Effector memory CD4-positive, alpha-beta T cell (primary cell): ENCODE results near the gene MRPL34.
A peak's percentile ranks its signal among the peaks of the same experiment; 100 is the strongest.

Experiments
- DNase-seq, 3 donors: peaks; one replicate each; pipeline ENCODE4 v3.0.0-alpha.2; 2020
- H3K27ac ChIP-seq: 2 replicates; pipeline ENCODE4 v1.7.0; 2013; ENCODE audit warnings: mild to moderate bottlenecking, low read length, moderate library complexity; ENCODE audit not compliant: insufficient read depth, poor library complexity, severe bottlenecking
- H3K27me3 ChIP-seq: replicated peaks from 2 replicates; pipeline ENCODE4 v1.7.0; 2013; ENCODE audit warnings: mild to moderate bottlenecking, low read length; ENCODE audit not compliant: insufficient read depth, control insufficient read depth, poor library complexity, severe bottlenecking
- H3K36me3 ChIP-seq: 2 replicates; pipeline ENCODE4 v1.7.0; 2013; ENCODE audit warnings: mild to moderate bottlenecking, low read length, moderate library complexity; ENCODE audit not compliant: control insufficient read depth, insufficient read depth
- H3K4me1 ChIP-seq: 2 replicates; pipeline ENCODE4 v1.7.0; 2013; ENCODE audit warnings: low read length, mild to moderate bottlenecking; ENCODE audit not compliant: control insufficient read depth, insufficient read depth, poor library complexity, severe bottlenecking
- H3K4me3 ChIP-seq: 2 replicates; pipeline ENCODE4 v1.7.0; 2013; ENCODE audit warnings: low read length, low read depth, mild to moderate bottlenecking; ENCODE audit not compliant: insufficient read depth, poor library complexity, severe bottlenecking
- H3K9me3 ChIP-seq: 2 replicates; pipeline ENCODE4 v1.7.0; 2013; ENCODE audit warnings: mild to moderate bottlenecking, low read length, moderate library complexity; ENCODE audit not compliant: control insufficient read depth

MRPL34 gene

DNA sequence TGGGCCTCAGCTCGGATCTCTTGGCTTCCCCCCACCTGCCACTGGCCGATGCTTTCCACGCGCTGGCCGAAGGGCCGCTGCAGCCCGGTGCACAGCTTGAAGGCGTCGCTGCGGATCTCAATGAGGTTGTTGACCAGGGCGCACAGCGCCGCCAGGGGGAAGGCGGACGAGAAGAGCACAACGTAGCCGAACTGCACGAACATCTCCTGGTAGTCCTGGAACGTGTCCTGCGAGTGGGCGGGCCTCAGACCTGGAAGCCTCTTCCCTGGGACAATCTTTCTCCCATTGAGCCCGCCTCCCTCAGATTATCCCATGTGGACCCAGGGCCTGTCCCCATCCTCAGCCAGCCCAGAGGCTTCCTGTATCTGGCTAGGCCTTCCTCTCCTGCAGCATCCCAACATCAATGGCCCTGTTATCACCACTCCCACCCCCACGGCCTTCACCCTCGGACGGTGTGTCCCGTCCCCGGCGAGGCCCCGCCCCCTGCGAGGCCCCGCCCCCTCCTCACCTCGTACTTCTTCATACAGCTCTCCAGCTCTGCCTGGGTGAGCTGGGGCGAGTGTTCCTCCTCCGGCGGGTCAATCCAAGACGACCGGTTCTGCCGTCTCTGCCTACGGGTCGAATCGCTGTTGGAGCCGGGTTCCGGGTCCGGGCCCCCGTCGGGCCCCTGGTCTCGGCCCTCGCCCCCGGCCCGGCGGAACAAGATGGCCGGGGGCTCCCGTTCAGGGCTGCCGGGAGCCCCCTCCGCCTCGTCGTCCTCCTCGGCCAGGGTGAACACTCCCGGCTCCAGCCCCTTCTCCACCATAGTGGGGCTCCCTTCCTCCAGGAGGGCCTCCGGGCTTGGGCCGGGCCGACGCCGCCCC, 22.2 kb downstream of the MRPL34 start:
- Histone ChIP-seq H3K4me3 (peak overlapping the region; percentile 65), H3K27ac (peak overlapping the region; percentile 68), H3K9me3 (no peaks in the 10 kb centered on the region), H3K4me1 (peaks cover 15% of the 10 kb centered on the region), H3K27me3 (no peaks in the 10 kb centered on the region), H3K36me3 (no peaks in the 10 kb centered on the region)
- DNase-seq: peak; percentile 41 to 52 (median 43)

DNA sequence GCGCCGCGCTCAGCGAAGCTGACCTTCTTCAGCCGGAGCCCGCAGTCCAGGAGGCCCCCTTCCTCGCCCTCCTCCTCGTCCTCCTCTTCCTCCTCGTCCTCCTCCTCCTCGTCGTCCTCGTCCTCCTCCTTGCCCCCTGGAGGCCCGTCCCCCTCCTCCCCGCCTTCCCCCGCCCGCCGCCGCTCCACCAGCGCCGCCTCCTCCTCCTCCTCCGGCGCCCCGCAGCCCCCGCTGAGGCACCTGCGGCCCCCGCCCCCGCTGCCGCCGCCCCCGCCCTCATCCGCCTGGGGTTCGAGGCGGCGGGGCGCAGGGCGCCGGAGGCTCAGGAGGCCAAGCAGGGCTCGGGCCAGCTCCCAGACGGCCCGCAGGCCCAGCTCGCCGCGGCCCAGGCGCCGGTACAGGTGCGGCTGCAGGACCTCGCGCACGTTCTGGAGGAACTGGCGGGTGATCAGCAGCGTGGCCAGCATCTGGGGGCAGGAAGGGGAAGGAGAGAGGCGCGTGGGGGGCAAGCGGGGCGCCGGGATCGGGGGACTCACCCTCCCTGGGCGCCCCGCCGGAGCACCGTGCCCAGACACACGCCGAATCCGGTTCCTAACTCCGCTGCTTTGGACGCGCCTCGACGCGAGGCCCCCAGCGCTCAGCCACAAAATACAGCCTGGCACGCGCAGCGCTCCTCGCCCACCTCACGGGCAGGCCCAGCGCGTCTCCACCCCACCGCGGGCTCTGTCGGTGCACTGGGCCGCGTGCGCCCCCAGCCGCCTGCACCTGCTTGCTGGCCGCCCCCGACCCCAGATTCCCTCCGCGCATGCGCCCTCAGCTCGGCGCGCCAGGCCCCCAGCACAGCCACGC, 23.1 kb downstream of the MRPL34 start:
- Histone ChIP-seq H3K36me3 (no peaks in the 10 kb centered on the region), H3K9me3 (no peaks in the 10 kb centered on the region), H3K27me3 (no peaks in the 10 kb centered on the region), H3K27ac (peak overlapping the region; percentile 68), H3K4me1 (peaks cover 15% of the 10 kb centered on the region), H3K4me3 (peak overlapping the region; percentile 65)
- DNase-seq: peak in 2 of 3 donors; percentile 11 to 26

DNA sequence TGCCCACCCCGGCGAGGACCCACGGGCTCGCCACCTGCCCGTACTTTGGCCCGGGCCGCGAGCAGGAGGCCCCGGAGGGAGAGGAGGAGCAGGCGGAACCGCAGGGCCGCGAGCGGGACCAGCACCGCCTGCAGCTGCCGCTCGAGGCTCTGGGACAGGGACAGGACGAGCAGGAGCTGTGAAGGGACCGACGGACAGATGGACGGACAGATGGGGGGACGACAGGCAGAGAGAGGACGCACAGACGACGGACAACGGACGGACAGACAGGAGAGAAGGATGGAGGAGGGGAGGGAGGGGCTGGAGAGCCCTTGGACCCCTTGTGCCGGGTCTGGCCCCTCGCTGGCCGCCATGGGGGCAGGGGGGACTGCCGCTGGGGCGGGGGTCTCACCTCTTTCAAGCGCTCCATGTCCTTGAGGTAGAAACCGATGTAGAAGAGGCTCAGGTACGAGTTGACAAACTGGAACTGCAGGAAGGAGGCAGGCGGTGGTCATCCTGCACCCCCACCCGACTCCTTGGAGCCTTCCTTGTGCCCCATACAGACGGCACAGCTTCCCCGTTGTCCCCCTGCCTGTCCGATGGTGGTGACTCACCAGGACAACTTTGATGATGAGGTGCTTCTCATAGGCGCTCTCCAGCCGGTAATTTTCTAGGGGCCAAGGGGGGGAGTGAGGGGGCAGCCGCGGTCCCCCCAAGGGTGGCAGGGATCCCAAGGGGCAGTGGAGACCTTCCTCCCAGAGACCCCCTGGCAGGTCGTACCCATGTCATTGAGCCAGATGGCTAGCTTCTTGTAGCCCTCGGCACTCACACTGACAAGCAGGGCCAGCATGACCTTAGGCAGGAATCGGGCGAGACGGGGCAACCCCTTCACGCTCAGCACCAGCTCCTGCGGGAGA, 23.9 kb downstream of the MRPL34 start:
- H3K9me3 ChIP-seq: no peaks in the 10 kb centered on the region
- peaks cover 21% of the 10 kb centered on the region for H3K4me1 ChIP-seq
- no peak overlapping the region for H3K27ac ChIP-seq
- H3K36me3 ChIP-seq: no peaks in the 10 kb centered on the region
- no peak for DNase-seq
- H3K4me3 ChIP-seq: peak overlapping the region; percentile 46
- no peaks in the 10 kb centered on the region for H3K27me3 ChIP-seq

DNA sequence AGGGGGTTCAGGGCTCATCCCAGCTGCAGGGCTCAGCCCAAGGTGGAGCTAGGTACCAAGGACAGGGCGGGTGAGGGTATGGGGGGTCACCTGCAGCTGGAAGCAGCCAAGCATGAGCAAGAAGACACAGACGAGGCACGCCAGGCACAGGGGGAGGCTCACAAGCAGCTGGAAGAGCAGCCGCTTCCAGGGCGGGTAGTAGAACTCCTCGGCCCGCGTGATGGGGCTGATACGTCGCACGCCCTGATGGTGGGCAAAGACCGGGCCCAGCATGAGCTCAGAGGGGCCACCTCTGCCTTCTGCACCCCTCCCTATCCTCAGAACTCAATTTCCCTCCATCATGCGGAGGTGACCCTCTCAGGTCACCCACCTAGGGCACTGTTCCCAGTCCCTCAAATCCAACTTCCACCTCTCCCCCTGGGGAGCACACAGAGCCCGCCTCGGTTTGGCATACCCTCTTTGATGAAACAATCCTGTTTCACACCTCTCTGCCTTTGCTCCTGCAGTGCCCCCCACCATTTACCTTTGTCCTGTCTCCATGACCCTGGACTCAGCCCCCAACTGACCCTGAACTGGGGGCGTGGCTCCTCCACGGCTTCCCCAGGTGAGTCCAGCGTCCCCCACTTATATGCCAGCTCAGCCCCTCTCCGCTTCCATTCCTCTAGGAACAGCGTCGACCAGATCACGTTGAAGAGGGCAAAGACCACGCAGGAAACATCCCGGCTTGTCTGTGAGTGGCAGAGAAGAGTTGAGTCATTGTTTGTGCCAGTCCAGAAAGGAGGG, 24.8 kb downstream of the MRPL34 start:
- H3K27me3 ChIP-seq: no peaks in the 10 kb centered on the region
- H3K9me3 ChIP-seq: no peaks in the 10 kb centered on the region
- no peak overlapping the region for H3K27ac ChIP-seq
- H3K36me3 ChIP-seq: no peaks in the 10 kb centered on the region
- H3K4me3 ChIP-seq: no peak overlapping the region
- no peak for DNase-seq
- H3K4me1 ChIP-seq: peaks cover 29% of the 10 kb centered on the region

DNA sequence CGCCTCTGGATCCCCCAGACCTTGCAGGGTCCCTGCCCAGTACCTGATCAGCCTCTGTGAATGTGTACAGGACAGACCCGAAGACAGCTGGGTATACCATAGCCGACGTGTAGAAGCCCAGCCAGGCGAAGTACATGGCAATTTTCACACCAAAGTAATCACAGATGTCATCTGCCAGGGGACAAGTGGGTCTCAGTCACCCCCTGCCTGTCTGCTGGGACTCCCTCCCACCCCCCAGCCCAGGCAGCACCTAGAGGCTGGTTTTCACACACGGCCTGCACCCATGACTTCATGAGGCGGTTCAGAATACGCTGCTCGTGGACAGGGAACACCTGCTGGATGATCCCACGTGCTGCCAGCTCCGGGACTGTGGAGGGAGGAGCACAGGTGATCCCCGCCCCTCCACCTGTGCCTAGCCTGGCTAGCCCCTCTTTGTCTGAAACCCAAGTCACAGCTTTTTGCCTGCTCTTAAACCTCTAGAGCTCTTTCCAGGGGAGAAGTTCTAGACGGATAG, 25.4 kb downstream of the MRPL34 start:
- Histone ChIP-seq H3K4me3 (no peak overlapping the region), H3K9me3 (no peaks in the 10 kb centered on the region), H3K4me1 (peaks cover 30% of the 10 kb centered on the region), H3K27me3 (no peaks in the 10 kb centered on the region), H3K36me3 (no peaks in the 10 kb centered on the region), H3K27ac (no peak overlapping the region)
- DNase-seq: no peak

DNA sequence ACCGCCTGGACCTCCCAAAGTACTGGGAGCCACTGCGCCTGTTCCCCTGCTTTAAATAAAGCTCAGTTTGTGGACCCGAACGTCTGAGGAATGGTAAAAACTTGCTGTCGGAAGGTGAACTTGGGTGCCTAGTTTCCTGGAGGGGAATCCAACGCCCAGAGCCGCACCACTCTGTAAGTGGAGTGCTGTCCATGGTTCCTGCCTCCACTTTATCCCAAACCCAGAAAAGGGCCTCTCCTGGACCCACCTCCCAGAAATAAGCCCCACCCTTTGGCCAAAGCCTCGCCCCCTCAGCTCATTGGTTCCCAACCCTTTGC, 26.6 kb downstream of the MRPL34 start:
- peaks cover 37% of the 10 kb centered on the region for H3K4me1 ChIP-seq
- H3K36me3 ChIP-seq: no peaks in the 10 kb centered on the region
- no peaks in the 10 kb centered on the region for H3K27me3 ChIP-seq
- DNase-seq: no peak
- H3K4me3 ChIP-seq: no peak overlapping the region
- no peak overlapping the region for H3K27ac ChIP-seq
- no peaks in the 10 kb centered on the region for H3K9me3 ChIP-seq

DNA sequence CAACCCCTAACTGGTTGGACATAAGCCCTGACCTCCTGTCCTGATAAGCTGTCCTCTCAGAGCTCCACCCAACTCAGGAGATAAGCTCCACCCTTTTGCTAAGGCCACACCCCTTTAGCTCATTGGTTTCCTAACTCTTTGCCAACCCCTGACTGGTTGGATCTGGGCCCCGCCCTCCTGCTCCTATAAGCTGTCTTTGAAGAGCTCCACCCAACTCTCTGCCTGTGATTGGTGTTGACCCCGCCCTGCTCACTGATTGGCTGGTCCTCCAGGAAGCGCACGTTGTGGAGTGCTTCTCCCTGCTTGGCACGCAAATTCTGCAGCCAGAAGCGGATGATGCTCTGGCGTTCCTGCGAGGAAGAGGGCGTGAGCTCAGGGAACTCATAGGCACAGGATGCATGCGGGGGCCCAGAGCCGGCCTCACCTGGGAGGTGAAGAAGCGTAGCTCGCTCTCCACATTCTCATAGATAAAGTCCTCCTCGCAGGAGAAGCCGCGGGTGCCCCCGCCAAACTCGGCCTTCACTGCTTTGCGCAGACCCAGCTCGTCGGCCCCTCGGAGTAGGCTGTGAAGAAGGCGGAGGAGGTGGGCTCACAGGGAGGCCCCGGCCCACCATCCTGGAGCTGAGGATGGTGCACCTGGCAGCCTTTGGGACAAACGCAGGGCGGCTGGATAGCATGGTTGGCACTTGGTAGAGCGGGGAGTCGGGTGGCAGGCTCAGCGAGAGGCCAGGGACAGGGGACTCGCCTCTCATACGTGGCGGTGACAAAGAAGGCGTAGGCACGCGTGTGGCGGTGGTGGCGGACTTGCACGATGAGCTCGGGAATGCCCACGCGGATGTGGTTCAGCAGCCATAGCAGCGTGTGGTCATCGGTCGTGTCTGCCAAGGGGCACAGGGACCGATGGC, 27.3 kb downstream of the MRPL34 start:
- Histone ChIP-seq H3K27ac (no peak overlapping the region), H3K4me3 (no peak overlapping the region), H3K4me1 (peaks cover 37% of the 10 kb centered on the region), H3K9me3 (no peaks in the 10 kb centered on the region), H3K36me3 (no peaks in the 10 kb centered on the region), H3K27me3 (no peaks in the 10 kb centered on the region)
- DNase-seq: no peak

DNA sequence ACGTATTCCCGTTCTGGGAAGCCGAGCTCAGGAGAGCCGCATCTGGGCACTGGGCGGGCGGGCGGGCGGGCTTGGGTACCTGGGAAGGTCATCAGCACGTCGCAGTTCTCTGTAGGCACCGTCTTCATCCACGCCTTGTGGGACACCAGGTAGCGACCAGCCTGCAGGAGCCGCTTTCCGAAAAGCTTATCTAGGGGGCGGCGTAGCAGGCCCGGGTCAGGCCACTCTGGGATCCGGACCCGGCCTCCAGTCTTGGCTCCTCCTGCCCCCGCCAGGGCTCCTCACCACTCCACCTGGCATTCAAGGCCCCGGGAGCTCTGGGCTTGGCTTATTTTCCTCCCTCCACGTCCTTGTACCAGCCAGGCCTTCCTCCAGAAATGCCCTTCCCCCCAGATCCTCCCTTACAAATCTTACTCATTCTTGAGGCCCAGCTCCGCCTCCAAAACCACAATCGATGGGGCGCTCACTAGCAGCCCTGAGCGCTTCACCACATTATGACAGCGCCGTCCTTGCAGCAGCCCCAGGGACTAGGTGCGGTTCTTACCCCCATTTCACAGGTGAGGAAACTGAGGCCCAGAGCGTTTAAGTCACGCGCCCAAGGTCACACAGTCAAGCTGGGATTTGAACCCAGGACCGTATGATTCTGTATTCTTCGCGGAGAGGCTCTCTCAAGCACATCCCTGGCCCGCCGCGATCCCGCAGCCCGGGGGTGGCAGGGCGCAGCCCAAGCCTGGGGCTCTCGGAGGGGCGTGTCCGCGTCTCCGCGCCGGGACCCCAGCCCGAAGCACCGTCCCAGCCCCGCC, 28.1 kb downstream of the MRPL34 start:
- H3K36me3 ChIP-seq: no peaks in the 10 kb centered on the region
- H3K4me3 ChIP-seq: peak overlapping the region; percentile 81
- H3K4me1 ChIP-seq: peaks cover 41% of the 10 kb centered on the region
- H3K27ac ChIP-seq: peak overlapping the region; percentile 66
- no peaks in the 10 kb centered on the region for H3K9me3 ChIP-seq
- peak; percentile 44 to 61 (median 45) for DNase-seq
- H3K27me3 ChIP-seq: no peaks in the 10 kb centered on the region
